Neural cell (in vitro differentiated cells): ENCODE results near the gene APOD.

Source experiments
- CTCF ChIP-seq: fragments of 450-650 bp; IDR thresholded peaks from 2 replicates; pipeline ENCODE4 v1.5.1; 2014; ENCODE audit warnings: antibody characterized with exemption, mild to moderate bottlenecking, moderate library complexity; ENCODE audit not compliant: poor library complexity, severe bottlenecking
- POLR2AphosphoS5 ChIP-seq: IDR thresholded peaks from 2 replicates; pipeline ENCODE4 v1.6.1; 2012
- REST ChIP-seq: IDR thresholded peaks from 2 replicates; pipeline ENCODE4 v1.6.1; 2012; ENCODE audit warnings: borderline replicate concordance

DNA sequence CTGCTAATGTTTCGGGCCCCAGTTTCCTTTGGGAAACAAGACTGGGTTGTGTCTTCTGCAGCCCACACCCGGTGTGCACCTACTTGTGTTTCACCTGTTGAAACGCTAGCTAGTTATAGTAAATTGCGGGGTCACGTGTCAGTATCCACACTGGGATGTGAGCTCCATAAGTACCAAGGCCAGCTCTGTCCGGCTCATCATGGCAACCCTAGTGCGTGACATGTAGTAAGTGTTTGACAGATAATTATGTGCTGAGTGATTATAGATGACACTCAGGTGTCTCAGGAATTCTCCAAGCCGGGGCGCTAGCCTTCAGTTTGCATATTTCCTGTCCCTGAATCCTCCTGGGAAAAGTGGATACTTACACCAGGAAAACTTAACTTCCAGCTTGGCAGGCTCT lies 12.8 kb downstream of the APOD start:
- TF ChIP-seq CTCF (no peak), REST (peak; percentile 42), POLR2AphosphoS5 (no peak)
